Stomach (tissue), 9 donors: ENCODE measurements around the gene N4BP3. TPM values are rescaled to one million over a fixed set of nuclear protein-coding genes. Genes with fewer than 3 reads are reported as not detected.

ENCODE experiments used
- DNase-seq, 2 donors: peaks; one replicate each; pipeline versions ENCODE4 v3.0.0 to v3.0.0-alpha.2; 2013 to 2019
- H3K27ac ChIP-seq, 5 donors: fragments of 200-600 bp in 4 of 5; sonication (generic) in 4 of 5; one replicate each; pipeline ENCODE4 v1.5.1; 2013 to 2019; ENCODE audit warnings: mild to moderate bottlenecking in 1 of 5, moderate library complexity in 1 of 5
- H3K27me3 ChIP-seq, 3 donors: fragments of 200-600 bp; sonication (generic); one replicate each; pipeline ENCODE4 v1.5.1; 2017 to 2019; ENCODE audit warnings: mixed run types in 1 of 3
- H3K36me3 ChIP-seq, 4 donors: fragments of 200-600 bp; sonication (generic); 1 replicate in 3 of 4; 2 replicates in 1 of 4; pipeline ENCODE4 v1.5.1; 2016 to 2019
- H3K4me1 ChIP-seq, 4 donors: fragments of 200-600 bp; sonication (generic); one replicate each; pipeline ENCODE4 v1.5.1; 2016 to 2019
- H3K4me3 ChIP-seq, 4 donors: fragments of 200-600 bp; sonication (generic) in 3 of 4; one replicate each; pipeline ENCODE4 v1.5.1; 2016 to 2019; ENCODE audit warnings: mild to moderate bottlenecking in 1 of 4
- H3K9me3 ChIP-seq, 4 donors: fragments of 200-600 bp; sonication (generic); one replicate each; pipeline ENCODE4 v1.5.1; 2016 to 2019
- CTCF ChIP-seq, 7 experiments: fragments of 450-650 bp in 4 of 7; fragments of 200-600 bp in 3 of 7; sonication (generic) in 3 of 7; IDR thresholded peaks; one replicate each; pipeline ENCODE4 v1.5.1; 2016 to 2019; ENCODE audit warnings: antibody characterized with exemption in 7 of 7, control low read depth in 2 of 7, mild to moderate bottlenecking in 1 of 7
- EP300 ChIP-seq: sonication (generic); formaldehyde crosslinking; IDR thresholded peaks from one replicate; pipeline ENCODE4 v1.6.1; 2017; ENCODE audit warnings: antibody characterized with exemption
- POLR2A ChIP-seq, 4 donors: fragments of 450-650 bp; IDR thresholded peaks; one replicate each; pipeline ENCODE4 v1.6.1; 2016; ENCODE audit warnings: antibody characterized with exemption in 4 of 4, control low read depth in 2 of 4, mild to moderate bottlenecking in 1 of 4, moderate library complexity in 1 of 4
- POLR2AphosphoS5 ChIP-seq, 3 donors: sonication (generic); formaldehyde crosslinking; IDR thresholded peaks; one replicate each; pipeline ENCODE4 v1.6.1; 2016; ENCODE audit warnings: antibody characterized with exemption in 3 of 3
- WGBS, 5 donors: extraction: QIAGEN DNeasy Blood & Tissue Kit in 3 of 5; methylation state at CpG; one replicate each; pipeline versions ENCODE4 v1.1.5 to v1.1.7; 2013 to 2018; 5-methylcytosine and 5-hydroxymethylcytosine counted together
- intact Hi-C: fragments of 100-400 bp; cut with DNase I; formaldehyde crosslinking; loops from one replicate; pipeline ENCODE4 v1.15.1; 2023; ENCODE audit warnings: low total_unique reads
- polyA plus RNA-seq, 3 donors: library from polyadenylated mRNA; stranded (reverse); fragments of 200-250 nt; gene quantifications; one replicate each; pipeline ENCODE4 v1.2.3, GENCODE V29; 2013
- total RNA-seq, 5 donors: library from RNA; depleted of rRNA; stranded (reverse); fragments of >200 nt; gene quantifications; one replicate each; pipeline versions ENCODE4 v1.1.0 to v1.2.3, GENCODE V29; 2014 to 2016
- donor health status: healthy with polysubstance abuse.
- donor health status: Bipolar disorder and iron deficiency.
- donor health status: healthy.

N4BP3 gene
- total and polyA plus RNA-seq, 8 donors, result 2.6 to 6.1 (median 3.8) TPM; not detected in 1

- peaks cover 0 to 45% (median 4%) of the 10 kb centered on the region in 3 donors for H3K27me3 ChIP-seq
- no peak overlapping the region for H3K27ac ChIP-seq
- DNase-seq, result no peak
- TF ChIP-seq POLR2AphosphoS5 (IDR thresholded peaks at IDR 0.05), result no peak
- TF ChIP-seq POLR2A (IDR thresholded peaks at IDR 0.05), result no peak
- no peak for TF ChIP-seq CTCF (IDR thresholded peaks at IDR 0.05)
- no peak for TF ChIP-seq EP300
- peaks cover 0 to 10% (median 2%) of the 10 kb centered on the region in 4 donors for H3K36me3 ChIP-seq
- H3K4me3 ChIP-seq, result no peak overlapping the region
- 91 to 96% (median 92%) methylated on average over 11 to 27 of the region's 27 CpGs for WGBS, 5 donors
- intact Hi-C loops, result no loop called here
- no peaks in the 10 kb centered on the region for H3K9me3 ChIP-seq
- H3K4me1 ChIP-seq, result peaks cover 12 to 60% (median 52%) of the 10 kb centered on the region in 4 donors
These were observed 6.7 kb downstream of the N4BP3 start for GRCh38 chr5:178119915-178120606.

- intact Hi-C loops, result no loop called here
- peaks cover 0 to 10% (median 2%) of the 10 kb centered on the region in 4 donors for H3K36me3 ChIP-seq
- no peak for TF ChIP-seq POLR2A (IDR thresholded peaks at IDR 0.05)
- TF ChIP-seq POLR2AphosphoS5 (IDR thresholded peaks at IDR 0.05), result peak in 2 of 3 donors; percentile 7 to 42
- no peak for TF ChIP-seq EP300
- TF ChIP-seq CTCF (IDR thresholded peaks at IDR 0.05), result peak in 4 of 7 experiments; percentile 24 to 57 (median 34)
These were observed 7.5 kb downstream of the N4BP3 start for GRCh38 chr5:178120607-178121357.

GRCh38 chr5:178121391-178122276 lies 8.3 kb downstream of the N4BP3 start:
- TF ChIP-seq EP300, result no peak
- TF ChIP-seq POLR2A (IDR thresholded peaks at IDR 0.05), result no peak
- no peak for TF ChIP-seq POLR2AphosphoS5 (IDR thresholded peaks at IDR 0.05)
- TF ChIP-seq CTCF (IDR thresholded peaks at IDR 0.05), result no peak
- WGBS, 5 donors, result 73 to 87% (median 82%) methylated on average over 20 to 38 of the region's 38 CpGs
- H3K4me1 ChIP-seq, result peaks cover 12 to 45% (median 39%) of the 10 kb centered on the region in 4 donors
- peaks cover 0 to 30% (median 0%) of the 10 kb centered on the region in 3 donors for H3K27me3 ChIP-seq
- peak in 1 of 2 donors; percentile 84 for DNase-seq
- peak overlapping the region in 1 of 5 donors; percentile 27 for H3K27ac ChIP-seq
- H3K36me3 ChIP-seq, result peaks cover 0 to 10% (median 2%) of the 10 kb centered on the region in 4 donors
- peak overlapping the region; percentile 19 to 36 (median 32) for H3K4me3 ChIP-seq
- intact Hi-C loops, result no loop called here
- H3K9me3 ChIP-seq, result no peaks in the 10 kb centered on the region

More at GRCh38 chr5:178120607-178121357, 7.5 kb downstream of the N4BP3 start:
- 10 to 45% (median 35%) methylated on average over 16 to 29 of the region's 29 CpGs for WGBS, 5 donors
- peak overlapping the region in 1 of 5 donors; percentile 27 for H3K27ac ChIP-seq
- peak; percentile 89 to 95 for DNase-seq
- H3K9me3 ChIP-seq, result no peaks in the 10 kb centered on the region
- peaks cover 12 to 53% (median 47%) of the 10 kb centered on the region in 4 donors for H3K4me1 ChIP-seq
- H3K4me3 ChIP-seq, result peak overlapping the region; percentile 19 to 36 (median 32)
- H3K27me3 ChIP-seq, result peaks cover 0 to 38% (median 0%) of the 10 kb centered on the region in 3 donors
